NOMO-1 (cell line): ENCODE results near the gene FITM2.
"Not testable (repeated sequence)": the region's sequence is repeated elsewhere in the genome, so short reads cannot be mapped to it uniquely, and the experiment has no call there.

ENCODE experiments used
- DNase-seq, 2 experiments: peaks; one replicate each; lab custom pipeline; 2025; ENCODE audit not compliant: unreplicated experiment in 2 of 2; lab: John Stamatoyannopoulos, UW

FITM2 gene

GRCh38 chr20:44334709-44335108 lies 23.7 kb upstream of the FITM2 start:
- DNase-seq = no peak

DNA sequence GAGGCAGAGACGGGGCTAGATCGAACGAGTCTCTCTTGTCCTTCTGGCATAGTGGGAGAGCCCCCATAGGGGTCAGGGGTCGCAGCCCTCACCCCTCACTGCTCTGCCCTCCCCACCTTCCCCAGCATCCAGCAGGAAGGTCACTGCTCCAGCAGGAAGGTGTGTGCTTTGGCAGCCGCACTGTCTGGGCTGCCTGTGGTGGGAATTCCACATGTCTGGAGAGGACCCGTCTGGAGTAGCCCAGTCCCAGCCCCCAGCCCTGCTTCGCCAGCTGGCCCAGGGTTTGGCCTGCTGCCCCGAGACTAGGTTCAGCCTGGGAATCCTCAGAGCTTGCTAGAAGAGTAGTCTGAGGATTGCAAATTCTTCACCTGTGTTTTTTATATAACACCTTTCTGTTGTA lies 23.3 kb upstream of the FITM2 start:
- DNase-seq = no peak

DNA sequence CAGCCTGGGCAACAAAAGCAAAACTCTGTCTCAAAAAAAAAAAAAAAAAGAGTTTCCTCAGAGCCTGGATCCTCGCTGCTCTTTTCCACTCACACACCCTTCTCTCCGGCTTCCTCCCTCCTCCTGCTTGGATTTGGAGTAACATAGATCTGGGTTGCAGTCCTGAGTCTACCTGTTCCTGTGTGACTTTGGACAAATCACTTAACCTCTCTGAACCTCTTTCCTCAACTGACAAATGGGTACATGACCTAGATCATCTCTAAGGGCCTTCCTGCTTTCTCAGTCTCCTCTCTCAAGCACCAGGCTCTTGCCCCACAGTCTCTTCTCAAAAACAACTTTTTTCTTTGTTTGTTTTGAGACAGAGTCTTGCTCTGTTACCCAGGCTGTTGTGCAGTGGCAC lies 20.2 kb upstream of the FITM2 start:
- DNase-seq = no peak

- no peak for DNase-seq
These were observed 17.4 kb upstream of the FITM2 start for GRCh38 chr20:44328428-44328827.

- not testable (repeated sequence) for DNase-seq
These were observed 16.7 kb upstream of the FITM2 start for GRCh38 chr20:44327748-44328147.

- DNase-seq = no peak
These were observed 15.6 kb upstream of the FITM2 start for GRCh38 chr20:44326391-44327159.

DNA sequence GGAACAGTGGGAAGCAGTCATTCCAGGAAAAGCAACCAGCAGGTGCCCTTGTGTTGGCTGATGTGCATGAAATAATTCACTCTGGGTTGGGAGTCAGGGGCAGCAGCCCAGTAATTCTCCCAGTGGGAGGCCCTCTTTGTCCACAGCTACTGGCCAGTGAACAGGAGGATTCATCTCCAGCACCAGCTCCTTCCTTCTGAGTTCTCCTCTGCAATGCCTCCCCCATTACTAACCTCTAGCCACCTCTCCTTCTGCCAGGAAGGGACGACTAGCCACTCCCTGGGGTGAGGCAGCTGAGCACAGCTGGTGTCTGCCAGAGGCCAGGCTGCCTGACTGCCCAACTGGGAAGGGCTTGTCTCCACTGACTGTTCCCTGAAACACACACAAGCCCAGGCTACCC lies 13.3 kb upstream of the FITM2 start:
- DNase-seq = no peak

DNA sequence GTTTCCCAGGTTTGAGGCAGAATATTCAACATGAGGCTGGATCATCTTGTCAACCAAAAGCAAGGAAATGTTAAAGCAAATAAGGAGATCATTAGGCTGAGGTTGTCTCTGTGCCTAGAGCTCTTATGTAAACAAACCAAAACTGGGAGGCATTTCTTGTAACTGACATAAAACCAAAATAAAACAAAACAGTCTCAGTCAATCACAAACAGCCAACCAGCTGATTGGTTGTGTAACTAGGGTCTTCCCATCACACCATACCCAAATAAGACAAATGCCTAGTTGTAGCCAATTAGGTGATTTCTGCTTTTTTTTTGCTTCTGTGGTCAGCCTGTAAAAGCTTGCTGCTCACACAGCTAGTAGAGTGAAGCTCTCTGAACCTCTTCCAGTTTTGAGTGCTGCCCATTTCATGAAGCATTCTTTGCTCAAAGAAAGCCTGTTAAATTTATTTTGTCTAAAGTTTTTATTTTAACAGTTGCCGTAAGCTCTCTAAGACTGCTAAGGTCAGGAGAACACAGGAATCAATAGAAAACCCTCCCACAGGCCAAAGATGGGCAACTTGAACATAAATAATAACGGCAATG lies 8.9 kb upstream of the FITM2 start:
- DNase-seq = peak in 1 of 2 experiments; percentile 8

- no peak for DNase-seq
These were observed 3.9 kb upstream of the FITM2 start for GRCh38 chr20:44314870-44315269.

DNA sequence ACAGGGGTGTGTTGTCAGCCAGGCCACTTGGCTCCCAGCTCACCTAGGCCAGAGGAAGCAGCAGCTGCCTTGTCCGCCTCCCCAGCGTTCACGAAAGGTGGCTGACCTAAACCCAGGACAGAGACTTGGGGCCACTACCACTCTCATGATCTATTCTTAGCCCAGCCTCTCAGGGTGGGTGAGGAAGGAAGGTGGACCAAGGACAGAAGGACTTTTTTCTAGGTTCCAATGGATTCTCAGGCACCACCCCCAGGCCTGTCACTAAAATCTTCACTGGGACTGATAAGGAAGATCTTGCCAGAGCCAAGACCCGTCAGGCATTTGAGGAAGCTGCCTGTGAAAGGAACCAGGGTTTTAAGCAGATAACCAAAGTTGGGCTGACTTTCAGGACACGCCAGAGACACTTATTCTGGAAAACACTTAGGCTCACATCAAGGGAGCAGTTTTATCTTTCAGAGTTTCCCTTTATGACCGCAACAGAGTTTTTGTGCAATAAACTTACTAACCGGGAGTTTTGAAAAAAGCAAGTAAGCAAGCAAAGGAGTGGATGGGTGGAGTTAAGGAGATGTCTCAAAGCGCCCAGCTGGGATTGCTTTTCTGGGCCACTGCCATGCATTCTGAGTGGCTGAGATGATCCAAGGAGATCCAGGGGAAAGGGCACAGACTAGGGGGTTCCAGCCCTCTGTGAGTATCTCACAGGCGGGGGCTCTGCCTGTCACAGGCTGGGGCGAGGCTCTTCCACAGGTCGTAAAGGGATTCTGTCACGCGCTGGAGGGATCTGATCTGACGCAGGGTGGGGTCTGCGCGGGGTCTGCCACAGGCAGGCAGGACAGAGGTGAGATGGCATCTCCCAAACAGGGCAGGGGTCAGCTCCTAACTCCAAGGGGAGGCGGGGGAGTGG lies 989 bp downstream of the FITM2 start:
- peak; percentile 20 to 23 for DNase-seq

- DNase-seq = no peak
These were observed 4.1 kb downstream of the FITM2 start for GRCh38 chr20:44306927-44307326.

DNA sequence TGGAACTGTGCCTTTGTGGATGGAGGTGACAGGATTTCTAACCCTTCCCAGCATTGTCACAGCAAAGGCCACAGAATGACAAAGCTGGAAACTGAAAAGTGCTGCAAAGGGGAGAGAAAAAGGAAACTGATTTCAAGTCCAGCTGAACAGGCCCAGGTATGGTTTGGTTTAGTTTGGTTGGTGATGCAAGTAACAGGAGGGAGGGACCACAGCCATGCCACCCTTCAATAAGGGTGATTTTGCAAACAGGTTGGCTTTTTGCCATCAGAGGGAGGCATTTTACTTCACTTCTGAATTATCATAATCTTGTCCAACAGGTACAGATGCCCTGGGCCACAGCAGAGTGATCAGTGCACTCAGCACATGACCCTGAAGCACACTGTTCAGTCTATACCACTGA lies 6.6 kb downstream of the FITM2 start:
- no peak for DNase-seq

DNA sequence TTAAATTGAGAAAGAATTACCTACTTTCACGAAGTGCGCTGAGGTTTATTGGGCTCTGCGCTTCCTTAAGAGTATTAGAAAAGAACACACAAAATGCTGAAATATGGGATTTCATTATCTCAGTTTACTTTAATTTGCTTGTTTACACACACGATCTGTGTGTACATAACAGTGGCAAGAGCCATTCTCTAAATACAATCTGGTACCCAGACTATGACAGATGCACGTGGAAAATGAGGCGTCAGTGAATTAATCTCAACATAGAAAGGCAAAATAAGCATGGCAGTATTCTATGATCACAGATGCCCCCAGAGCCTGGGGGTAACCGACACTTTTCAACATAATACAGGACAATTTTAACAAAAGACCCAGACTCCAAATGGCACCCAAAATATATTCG lies 8.3 kb downstream of the FITM2 start:
- no peak for DNase-seq

- no peak for DNase-seq
These were observed 8.9 kb downstream of the FITM2 start for GRCh38 chr20:44302026-44302669.

DNA sequence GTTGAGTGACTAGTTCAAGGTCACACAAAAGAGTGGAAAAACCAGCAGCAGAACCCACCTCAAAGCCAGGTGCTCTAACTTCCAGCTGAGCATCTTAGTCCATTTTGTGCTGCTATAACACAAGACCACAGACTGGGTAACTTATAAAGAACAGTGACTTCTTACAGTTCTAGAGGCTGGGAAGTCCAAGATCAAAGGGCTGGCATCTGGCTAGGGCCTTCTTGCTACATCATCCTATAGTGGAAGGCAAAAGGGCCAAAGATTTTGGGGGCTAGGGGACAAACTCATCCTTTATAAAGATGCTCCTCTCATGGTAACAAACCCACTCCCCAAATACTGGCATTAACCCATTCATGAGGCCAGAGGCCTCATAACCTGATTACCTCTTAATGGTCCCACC lies 9.7 kb downstream of the FITM2 start:
- no peak for DNase-seq

DNA sequence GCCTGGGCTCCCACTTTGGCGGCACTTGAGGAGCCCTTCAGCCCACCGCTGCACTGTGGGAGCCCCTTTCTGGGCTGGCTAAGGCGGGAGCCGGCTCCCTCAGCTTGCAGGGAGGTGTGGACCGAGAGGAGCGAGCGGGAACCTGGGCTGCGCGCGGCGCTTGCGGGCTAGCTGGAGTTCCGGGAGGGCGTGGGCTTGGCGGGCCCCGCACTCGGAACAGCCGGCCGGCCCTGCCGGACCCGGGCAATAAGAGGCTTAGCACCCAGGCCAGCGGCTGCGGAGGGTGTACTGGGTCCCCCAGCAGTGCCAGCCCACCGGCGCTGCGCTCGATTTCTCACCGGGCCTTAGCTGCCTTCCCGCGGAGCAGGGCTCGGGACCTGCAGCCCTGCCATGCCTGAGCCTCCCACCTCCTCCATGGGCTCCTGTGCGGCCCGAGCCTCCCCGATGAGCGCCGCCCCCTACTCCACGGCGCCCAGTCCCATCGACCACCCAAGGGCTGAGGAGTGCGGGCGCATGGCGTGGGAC lies 11.9 kb downstream of the FITM2 start:
- not testable (repeated sequence) for DNase-seq

DNA sequence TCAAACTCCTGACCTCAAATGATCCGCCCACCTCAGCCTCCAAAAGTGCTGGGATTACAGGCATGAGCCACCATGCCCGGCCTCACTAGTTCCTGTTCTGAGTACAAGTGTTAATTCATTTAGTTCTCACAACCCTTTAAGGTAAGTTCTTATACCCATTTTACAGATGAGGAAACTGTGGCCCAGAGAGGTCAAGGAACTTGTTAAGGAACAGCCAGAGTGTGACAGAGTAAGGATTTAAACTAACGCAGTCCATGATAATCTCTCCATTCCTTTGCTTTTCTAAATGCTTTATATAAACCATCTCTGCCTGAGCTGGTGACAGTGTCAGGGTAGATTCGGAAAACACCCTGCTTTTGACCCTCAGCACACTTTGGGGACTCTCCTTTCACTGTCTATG lies 13.3 kb downstream of the FITM2 start:
- DNase-seq = no peak

DNA sequence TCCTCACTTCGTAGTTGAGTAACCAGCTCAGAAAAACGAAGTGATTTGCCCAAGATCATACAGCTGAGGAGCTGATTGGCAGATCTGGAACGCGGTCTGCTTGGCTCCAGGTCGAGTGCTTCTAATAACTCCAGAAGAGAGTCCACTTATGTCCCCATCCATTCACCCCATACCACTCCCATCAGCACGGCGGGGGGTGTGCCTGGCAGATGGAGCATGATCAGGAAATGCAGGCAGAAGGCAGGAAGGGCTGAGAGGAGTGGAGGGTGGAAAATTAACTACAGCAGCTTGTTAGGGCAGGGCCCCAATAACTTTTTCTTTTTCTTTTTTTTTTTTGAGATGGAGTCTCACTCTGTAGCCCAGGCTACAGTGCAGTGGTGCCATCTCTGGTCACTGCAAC lies 15.0 kb downstream of the FITM2 start:
- no peak for DNase-seq

GRCh38 chr20:44291754-44292153 lies 19.2 kb downstream of the FITM2 start:
- DNase-seq = no peak

DNA sequence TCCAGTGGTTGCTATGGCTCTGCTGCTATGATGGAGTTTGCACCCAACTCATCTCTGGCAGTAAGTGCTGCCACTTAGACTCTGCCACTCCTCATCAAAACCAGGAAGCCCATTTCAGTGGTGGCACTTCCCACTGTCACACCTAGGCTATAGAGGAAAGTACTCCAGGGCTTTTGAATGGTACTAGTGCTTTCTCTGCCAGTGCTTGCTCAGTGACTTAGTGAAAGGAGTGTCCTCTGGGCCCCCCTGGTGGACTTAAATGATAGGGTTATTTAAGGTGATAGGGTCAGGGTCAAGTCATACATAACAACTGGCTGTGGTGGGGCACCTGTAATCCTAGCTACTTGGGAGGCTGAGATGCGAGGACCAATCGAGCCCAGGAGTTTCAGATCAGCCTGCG lies 22.8 kb downstream of the FITM2 start:
- DNase-seq = no peak
